GM12892 (cell line): ENCODE results near the gene CCR9.

ENCODE experiments used
- POLR2A ChIP-seq: IDR thresholded peaks from 2 replicates; pipeline ENCODE4 v1.6.1; 2011; ENCODE audit warnings: low read depth, low read length, control low read depth
- POLR2AphosphoS5 ChIP-seq: IDR thresholded peaks from 2 replicates; pipeline ENCODE4 v1.6.1; 2011; ENCODE audit warnings: low read depth, low read length, control low read depth

GRCh38 chr3:45842851-45843625, 43.3 kb upstream of the CCR9 start:
- no peak for TF ChIP-seq POLR2A
- no peak for TF ChIP-seq POLR2AphosphoS5
